HG02840 (cell line): Measurements from ENCODE around the gene GPC2.
"Not testable (repeated sequence)": the region's sequence is repeated elsewhere in the genome, so short reads cannot be mapped to it uniquely, and the experiment has no call there.

Source experiments
- ATAC-seq: cut with Tn5 transposase; IDR thresholded peaks from one replicate; pipeline ENCODE4 v1.9.1; 2021; ENCODE audit warnings: mild to moderate bottlenecking, moderate library complexity, moderate number of reproducible peaks; ENCODE audit not compliant: unreplicated experiment, low FRiP score

GPC2 gene

DNA sequence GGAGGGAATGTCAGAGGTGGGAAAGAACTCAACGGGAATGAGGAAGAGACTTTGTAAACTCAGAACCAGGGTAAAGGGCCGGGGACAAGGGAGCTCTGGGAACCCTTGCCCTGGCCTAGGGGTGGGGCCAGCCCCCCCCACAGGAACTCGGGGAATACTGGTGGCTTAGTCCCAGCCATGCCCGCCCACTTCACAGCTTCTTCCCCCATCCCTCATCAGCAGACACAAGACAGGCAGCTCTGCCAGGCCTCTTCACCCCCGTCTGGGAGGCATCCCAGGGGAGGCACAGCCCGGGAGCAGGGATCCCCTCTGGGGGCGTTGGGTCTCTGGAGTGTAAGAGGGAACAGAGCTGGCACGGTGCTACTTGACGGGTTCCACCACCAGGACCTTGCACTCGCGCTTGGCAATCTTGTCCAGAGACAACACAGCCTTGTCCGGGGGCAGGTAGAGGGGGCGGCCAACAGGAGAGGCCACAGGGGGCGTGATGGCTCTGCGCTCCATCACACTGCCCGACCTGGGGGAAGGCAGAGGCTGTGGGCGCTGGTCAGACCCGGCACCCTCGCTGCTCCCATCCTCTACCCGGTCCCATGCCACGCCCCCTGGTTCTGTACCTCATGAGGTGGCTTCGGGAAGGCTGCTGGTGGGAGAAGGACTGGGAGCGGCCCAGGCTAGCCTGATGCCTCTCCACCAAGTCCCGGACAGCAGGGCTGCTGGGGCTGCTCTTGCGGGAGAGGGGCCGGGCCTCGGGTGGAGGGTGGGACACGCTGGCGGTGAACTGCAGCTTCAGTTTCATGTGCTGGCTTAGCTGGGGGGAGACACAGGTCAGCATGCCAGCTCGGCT is 22.3 kb downstream of the GPC2 start:
- ATAC-seq, result no peak

GRCh38 chr7:100153708-100154535 is 23.3 kb downstream of the GPC2 start:
- ATAC-seq, result no peak

DNA sequence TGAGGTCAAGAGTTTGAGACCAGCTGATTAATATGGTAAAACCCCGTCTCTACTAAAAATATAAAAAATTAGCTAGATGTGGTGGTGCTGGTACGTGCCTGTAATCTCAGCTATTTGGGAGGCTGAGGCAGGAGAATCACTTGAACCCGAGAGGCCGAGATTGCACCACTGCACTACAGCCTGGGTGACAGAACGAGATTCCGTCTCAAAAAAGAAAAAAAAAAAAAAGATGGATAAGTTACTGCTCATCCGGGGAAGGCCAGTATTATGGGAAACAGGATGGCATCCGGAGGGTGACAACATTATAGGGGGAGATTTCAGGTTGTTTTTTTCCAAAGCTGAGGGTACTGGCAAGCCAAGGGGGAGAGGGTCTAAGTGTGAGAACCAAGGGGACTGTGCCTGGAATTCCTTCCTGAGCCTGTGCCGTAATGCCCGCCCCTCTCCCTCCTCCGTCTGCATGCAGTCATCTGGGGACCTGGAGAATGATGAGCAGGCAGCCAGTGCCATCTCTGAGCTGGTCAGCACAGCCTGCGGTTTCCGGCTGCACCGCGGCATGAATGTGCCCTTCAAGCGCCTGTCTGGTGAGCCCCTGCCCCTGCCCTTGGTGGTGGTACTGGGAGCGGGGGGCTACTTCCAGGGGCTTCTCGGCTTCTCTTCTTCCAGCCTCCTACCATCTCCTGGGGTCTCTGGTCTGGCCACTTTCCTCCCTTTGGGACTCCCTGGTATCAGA is 24.1 kb downstream of the GPC2 start:
- ATAC-seq, result no peak

GRCh38 chr7:100152404-100152803 is 24.8 kb downstream of the GPC2 start:
- no peak for ATAC-seq

DNA sequence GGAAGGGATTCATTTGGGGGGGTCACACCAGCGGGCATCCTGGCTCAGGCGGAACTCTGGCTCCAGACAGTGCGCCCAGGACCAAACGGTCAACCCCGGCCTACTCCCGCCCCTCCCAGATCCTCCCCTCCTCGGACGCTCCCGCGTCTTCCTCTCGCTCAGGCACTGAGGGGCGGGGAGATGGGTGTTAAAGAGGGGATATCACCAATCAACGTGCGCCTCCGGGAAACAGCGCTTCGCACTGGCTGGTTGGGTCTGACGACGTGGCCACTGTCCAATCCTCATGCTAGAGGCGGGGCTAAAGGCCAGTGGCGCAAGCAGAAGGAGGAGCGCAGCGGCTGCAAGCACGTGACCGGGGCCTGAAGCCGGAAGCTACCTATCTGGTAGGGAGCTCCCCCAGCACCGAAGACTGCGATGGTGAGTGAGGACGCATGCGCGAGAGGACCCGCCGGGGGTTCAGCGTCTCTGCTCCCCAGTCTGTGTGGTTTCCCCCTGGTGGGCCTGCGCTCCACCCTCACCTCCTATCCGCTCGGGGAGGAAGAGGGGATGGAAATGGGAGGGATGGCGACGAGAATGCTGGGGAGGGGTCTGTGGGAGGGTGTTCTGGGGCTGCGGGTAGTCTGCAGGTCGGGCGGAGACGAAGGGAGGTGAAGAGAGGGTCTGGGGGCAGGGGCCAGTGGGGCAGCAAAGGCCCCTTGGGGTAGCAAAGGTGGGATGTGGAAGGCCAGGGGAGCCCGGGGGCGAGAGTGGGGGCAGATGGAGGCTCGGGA is 28.4 kb downstream of the GPC2 start, which contains the start of gene LAMTOR4:
Gene LAMTOR4, plus strand, starts transcription at position 360 of the 770 bp plus-strand sequence. Its CDS starts 55 bp downstream, at position 415.
- peak; percentile 99 for ATAC-seq

DNA sequence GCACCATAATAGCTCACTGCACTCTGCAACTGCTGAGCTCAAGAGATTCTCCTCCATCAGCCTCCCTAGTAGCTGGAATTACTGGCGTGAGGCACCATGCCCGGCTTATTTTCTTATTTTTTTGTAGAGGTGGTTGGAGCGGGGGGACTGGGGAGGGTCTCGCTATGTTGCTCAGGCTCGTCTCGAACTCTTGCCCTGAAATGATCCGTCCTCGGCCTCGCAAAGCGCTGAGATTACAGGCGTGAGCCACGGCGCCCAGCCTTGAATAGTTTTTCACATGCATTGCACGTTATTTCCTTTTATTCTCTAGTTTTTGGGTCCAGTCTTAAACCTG is 29.0 kb downstream of the GPC2 start:
- ATAC-seq, result no peak

GRCh38 chr7:100147278-100147677 is 29.9 kb downstream of the GPC2 start:
- no peak for ATAC-seq

- ATAC-seq, result not testable (repeated sequence)
Observed at GRCh38 chr7:100146350-100146749, 30.8 kb downstream of the GPC2 start.

GRCh38 chr7:100142461-100142860 is 34.7 kb downstream of the GPC2 start:
- ATAC-seq, result no peak

DNA sequence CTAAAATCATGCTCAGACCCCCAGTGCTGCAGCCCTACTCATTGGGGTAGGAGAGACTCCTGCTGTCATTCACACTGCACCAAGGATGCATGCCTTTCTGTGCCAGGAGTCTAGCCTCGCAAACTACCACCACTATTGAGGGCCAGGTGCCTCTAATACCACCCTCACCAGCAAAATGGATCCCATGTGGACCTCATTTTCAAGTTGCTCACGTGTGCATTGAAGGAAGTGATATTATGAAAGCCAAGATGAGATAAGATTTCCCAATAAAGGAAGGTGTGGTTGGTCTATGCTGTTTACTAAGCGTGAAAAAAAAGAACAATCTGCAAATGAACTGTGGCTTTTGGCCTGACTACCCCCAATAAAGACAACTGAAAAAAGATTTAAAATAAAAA is 35.6 kb downstream of the GPC2 start:
- ATAC-seq, result no peak

DNA sequence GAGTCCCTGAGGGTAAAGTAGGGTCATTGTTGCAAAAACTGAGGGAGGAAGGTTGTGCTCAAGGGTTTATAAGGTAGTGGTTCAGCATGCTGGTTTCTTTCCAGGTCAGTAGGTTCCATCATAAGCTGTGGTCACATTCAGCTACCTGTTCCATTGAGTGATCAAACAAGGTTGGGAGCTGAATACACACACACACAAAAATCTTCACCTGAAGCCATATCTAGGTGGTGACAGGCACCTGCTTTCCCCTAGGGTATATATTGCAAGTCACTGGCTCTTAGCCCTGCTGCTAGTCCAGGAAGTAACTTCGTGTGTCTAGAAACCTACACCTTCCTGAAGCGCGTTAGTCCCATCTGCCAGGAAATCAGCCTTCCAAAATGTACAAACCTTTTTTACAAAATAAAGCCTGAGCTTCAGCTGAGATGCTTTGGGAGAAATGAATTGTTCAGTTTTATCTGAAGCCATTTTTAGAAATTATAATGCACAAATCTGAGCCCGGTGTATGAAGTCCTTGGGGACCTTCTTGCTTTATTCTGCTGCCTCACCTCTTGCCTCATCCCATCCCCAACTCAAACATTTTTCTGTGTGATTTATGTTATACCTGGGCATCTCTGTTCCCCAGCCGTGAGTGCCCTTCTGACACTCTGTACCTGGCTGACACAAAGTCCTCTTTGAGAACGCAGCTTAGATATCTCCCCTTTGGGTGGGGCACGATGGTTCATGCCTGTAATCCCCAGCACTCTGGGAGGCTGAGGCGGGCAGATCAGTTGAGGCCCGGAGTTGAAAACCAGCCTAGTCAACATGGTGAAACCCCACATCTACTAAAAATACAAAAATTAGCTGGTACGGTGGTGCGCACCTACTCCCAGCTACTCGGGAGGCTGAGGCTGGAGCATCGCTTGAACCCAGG is 39.1 kb downstream of the GPC2 start:
- ATAC-seq, result no peak

GRCh38 chr7:100132697-100133151 is 44.5 kb downstream of the GPC2 start:
- peak; percentile 53 for ATAC-seq

DNA sequence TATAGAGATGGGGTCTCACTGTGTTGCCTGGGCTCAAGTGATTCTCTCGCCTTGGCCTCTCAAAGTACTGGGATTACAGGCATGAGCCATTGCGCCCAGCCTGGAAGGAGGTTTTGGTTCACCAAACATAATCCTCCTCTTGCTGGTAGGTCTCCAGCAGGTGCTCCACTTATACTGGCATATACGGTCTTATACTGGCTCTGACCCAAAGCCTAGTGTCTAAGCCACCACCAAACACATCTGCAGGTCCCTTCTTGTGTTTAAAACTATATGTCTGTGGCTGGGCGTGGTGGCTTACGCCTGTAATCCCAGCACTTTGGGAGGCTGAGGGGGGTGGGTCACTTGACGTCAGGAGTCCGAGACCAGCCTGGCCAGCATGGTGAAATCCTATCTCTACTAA is 45.1 kb downstream of the GPC2 start:
- ATAC-seq, result no peak

DNA sequence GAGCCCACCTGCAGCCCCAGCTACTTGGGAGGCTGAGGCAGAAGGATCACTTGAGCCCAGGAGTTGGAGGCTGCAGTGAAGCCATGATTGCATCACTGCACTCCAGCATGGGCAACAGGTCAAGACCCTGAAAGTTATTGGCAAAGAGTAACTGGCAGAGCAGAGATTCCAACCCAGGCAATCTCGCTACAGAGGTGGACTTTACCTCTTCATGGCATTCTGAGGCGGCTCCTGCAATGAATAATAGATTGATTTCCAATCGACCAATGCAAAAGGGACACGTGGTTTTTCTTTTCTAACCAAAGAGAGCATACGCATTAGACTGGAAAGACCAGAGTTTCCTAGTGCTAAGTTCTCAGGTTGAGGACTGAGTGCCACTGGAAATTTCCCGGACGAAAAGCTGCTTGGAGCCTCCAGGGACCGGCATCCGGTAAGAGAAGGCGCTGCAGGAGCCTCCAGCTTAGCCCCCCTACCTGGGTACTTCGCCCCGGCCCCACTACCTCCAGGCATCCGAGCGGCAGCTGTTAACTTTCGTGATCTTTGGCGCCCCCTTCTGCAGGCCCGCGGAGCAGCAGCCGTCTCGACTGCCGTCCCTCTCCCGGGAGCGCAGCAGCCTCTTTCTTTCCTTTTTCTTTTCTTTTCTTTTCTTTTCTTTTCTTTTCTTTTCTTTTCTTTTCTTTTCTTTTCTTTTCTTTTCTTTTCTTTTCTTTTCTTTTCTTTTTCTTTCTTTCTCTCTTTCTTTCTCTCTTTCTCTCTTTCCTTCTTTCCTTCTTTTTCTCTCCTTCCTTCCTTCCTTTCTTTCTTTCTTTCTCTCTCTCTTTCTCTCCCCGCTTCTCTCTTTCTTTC is 46.4 kb downstream of the GPC2 start:
- no peak for ATAC-seq

DNA sequence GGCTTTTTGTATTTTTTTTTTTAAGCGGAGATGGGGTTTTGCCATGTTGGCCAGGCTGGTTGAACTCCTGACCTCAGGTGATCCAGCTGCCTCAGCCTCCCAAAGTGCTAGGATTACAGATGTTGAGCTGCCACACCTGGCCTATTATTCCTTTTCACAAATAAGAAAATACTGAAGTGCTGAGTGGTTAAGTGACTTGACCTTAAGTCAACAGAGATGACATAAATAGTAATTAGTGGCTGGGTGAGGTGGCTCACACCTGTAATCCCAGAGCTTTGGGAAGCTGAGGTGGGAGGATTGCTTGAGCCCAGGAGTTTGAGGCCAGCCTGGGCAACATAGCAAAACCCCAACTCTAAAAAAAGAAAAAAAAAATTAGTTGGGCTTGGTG is 47.0 kb downstream of the GPC2 start:
- not testable (repeated sequence) for ATAC-seq

DNA sequence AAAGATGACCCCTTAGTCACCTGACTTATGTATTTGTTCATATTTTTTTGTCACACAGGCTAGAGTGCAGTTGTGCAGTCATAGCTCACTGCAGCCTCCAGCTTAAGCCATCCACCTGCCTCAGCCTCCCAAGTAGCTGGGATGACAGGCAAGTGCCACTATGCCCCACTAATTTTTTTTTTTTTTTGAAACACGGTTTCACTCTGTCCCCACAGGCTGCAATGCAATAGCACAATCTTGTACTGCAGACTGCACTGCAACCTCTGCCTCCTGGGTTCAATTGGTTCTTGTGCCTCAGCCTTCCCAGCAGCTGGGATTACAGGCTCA is 48.6 kb downstream of the GPC2 start:
- ATAC-seq, result no peak

DNA sequence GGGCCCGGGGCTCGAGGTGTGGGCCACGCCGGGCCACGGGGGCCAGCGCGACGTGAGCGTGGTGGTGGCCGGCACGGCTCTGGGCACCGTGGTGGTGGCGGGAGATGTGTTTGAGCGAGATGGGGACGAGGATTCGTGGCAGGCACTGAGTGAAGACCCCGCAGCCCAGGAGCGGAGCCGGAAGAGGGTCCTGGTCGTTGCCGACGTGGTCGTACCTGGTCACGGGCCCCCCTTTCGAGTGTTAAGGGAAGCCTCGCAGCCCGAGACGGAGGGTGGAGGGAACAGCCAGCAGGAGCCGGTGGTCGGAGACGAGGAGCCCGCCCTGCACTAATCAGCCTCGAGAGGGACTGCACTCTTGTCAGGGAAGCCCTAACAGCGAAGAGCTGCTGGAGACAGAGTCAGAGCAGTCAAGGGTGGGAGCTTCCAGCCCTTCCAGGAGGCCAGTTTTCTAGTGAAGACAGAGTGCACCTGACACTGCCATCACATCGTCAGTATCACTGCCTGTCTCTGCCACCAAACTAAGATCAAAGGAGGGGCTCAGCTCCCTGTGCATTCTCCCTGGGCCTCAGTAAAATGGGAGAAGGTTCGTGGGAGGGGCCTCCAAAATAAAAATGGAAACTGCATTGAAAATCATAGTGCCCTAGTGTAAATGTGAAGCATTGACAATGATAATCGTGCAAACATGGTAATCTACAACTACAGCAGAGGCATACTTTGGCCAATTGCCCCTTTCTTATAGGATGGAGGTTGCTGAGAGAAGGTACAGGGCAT is 49.1 kb downstream of the GPC2 start:
- no peak for ATAC-seq
